H9 (cell line): ENCODE measurements around the gene PLPP7. TPM values are rescaled to one million over a fixed set of nuclear protein-coding genes. Genes with fewer than 3 reads are reported as not detected.
A peak's percentile ranks its signal among the peaks of the same experiment; 100 is the strongest.

ENCODE experiments used
- DNase-seq: peaks from one replicate; pipeline ENCODE4 v3.0.0-alpha.2; 2017
- H2AFZ ChIP-seq: one replicate; pipeline ENCODE4 v1.6.1; 2013; ENCODE audit warnings: mild to moderate bottlenecking, low read length, control low read depth, moderate library complexity
- H2AK5ac ChIP-seq: 2 replicates; pipeline ENCODE4 v1.6.1; 2013; ENCODE audit warnings: low read length, control low read depth, mixed read lengths; ENCODE audit not compliant: insufficient read length
- H2BK120ac ChIP-seq: one replicate; pipeline ENCODE4 v1.6.1; 2013; ENCODE audit warnings: low read depth, mild to moderate bottlenecking, low read length, control low read depth, inconsistent platforms; ENCODE audit not compliant: poor library complexity, severe bottlenecking
- H2BK12ac ChIP-seq: 2 replicates; pipeline ENCODE4 v1.6.1; 2013; ENCODE audit warnings: low read length, control low read depth, mixed read lengths, low read depth; ENCODE audit not compliant: insufficient read length
- H2BK15ac ChIP-seq: 2 replicates; pipeline ENCODE4 v1.6.1; 2013; ENCODE audit warnings: low read depth, low read length, control low read depth
- H2BK20ac ChIP-seq: one replicate; pipeline ENCODE4 v1.6.1; 2013; ENCODE audit warnings: low read depth, mild to moderate bottlenecking, low read length, control low read depth, inconsistent platforms; ENCODE audit not compliant: poor library complexity, severe bottlenecking
- H2BK5ac ChIP-seq: 2 replicates; pipeline ENCODE4 v1.6.1; 2013; ENCODE audit warnings: low read length, control low read depth, mixed read lengths; ENCODE audit not compliant: insufficient read length
- H3K14ac ChIP-seq: 2 replicates; pipeline ENCODE4 v1.6.1; 2013; ENCODE audit warnings: low read length, control low read depth; ENCODE audit not compliant: insufficient read depth
- H3K18ac ChIP-seq: 2 replicates; pipeline ENCODE4 v1.6.1; 2013; ENCODE audit warnings: low read depth, mild to moderate bottlenecking, mixed read lengths, low read length, control low read depth; ENCODE audit not compliant: insufficient read length
- H3K23ac ChIP-seq: 2 replicates; pipeline ENCODE4 v1.6.1; 2013; ENCODE audit warnings: low read length, control low read depth, mixed read lengths, low read depth; ENCODE audit not compliant: insufficient read length
- H3K23me2 ChIP-seq: 2 replicates; pipeline ENCODE4 v1.6.1; 2013; ENCODE audit warnings: low read depth, mild to moderate bottlenecking, mixed read lengths, low read length, control low read depth; ENCODE audit not compliant: insufficient read length, poor library complexity, severe bottlenecking
- H3K27ac ChIP-seq: 2 replicates; pipeline ENCODE4 v1.5.1; 2013; ENCODE audit warnings: low read length, control low read depth, mixed read lengths, low read depth; ENCODE audit not compliant: insufficient read length
- H3K27me3 ChIP-seq: 2 replicates; pipeline ENCODE4 v1.6.1; 2013; ENCODE audit warnings: low read length, control low read depth, inconsistent platforms; ENCODE audit not compliant: insufficient read depth
- H3K4ac ChIP-seq: 2 replicates; pipeline ENCODE4 v1.6.1; 2013; ENCODE audit warnings: low read depth, mild to moderate bottlenecking, control low read depth, inconsistent platforms, low read length, moderate library complexity
- H3K4me1 ChIP-seq: 2 replicates; pipeline ENCODE4 v1.6.1; 2013; ENCODE audit warnings: low read length, control low read depth, inconsistent platforms; ENCODE audit not compliant: insufficient read depth
- H3K4me2 ChIP-seq: 2 replicates; pipeline ENCODE4 v1.6.1; 2013; ENCODE audit warnings: low read length, control low read depth, mixed read lengths; ENCODE audit not compliant: insufficient read length, insufficient read depth
- H3K56ac ChIP-seq: 2 replicates; pipeline ENCODE4 v1.6.1; 2013; ENCODE audit warnings: low read depth, mild to moderate bottlenecking, mixed read lengths, low read length, control low read depth; ENCODE audit not compliant: insufficient read length
- H3K79me1 ChIP-seq: 2 replicates; pipeline ENCODE4 v1.6.1; 2013; ENCODE audit warnings: low read depth, mild to moderate bottlenecking, moderate library complexity, low read length, control low read depth, inconsistent platforms; ENCODE audit not compliant: insufficient read depth, poor library complexity, severe bottlenecking
- H3K79me2 ChIP-seq: 2 replicates; pipeline ENCODE4 v1.6.1; 2013; ENCODE audit warnings: low read length, control low read depth, inconsistent platforms; ENCODE audit not compliant: insufficient read depth
- H3K9ac ChIP-seq: 2 replicates; pipeline ENCODE4 v1.6.1; 2013; ENCODE audit warnings: low read length, control low read depth, mixed read lengths; ENCODE audit not compliant: insufficient read length; ENCODE audit errors: extremely low read depth
- H3K9me3 ChIP-seq: one replicate; pipeline ENCODE4 v1.6.1; 2013; ENCODE audit warnings: low read depth, low read length, inconsistent platforms; ENCODE audit not compliant: control insufficient read depth
- H3T11ph ChIP-seq: one replicate; pipeline ENCODE4 v1.6.1; 2013; ENCODE audit warnings: mild to moderate bottlenecking, low read length, control low read depth, inconsistent platforms
- H4K20me1 ChIP-seq: one replicate; pipeline ENCODE4 v1.6.1; 2013; ENCODE audit not compliant: control insufficient read depth, insufficient read length, insufficient read depth
- H4K5ac ChIP-seq: 2 replicates; pipeline ENCODE4 v1.6.1; 2013; ENCODE audit warnings: low read depth, mild to moderate bottlenecking, mixed read lengths, low read length, control low read depth; ENCODE audit not compliant: insufficient read length
- H4K8ac ChIP-seq: replicated peaks from 2 replicates; pipeline ENCODE4 v1.6.1; 2013; ENCODE audit warnings: low read length, control low read depth, mixed read lengths, low read depth; ENCODE audit not compliant: insufficient read length
- H4K91ac ChIP-seq: 2 replicates; pipeline ENCODE4 v1.6.1; 2013; ENCODE audit warnings: low read depth, mild to moderate bottlenecking, moderate library complexity, mixed read lengths, low read length, control low read depth; ENCODE audit not compliant: insufficient read length
- H3K27ac Mint-ChIP-seq, 3 experiments: 2 replicates in 2 of 3; 3 replicates in 1 of 3; pipeline ENCODE4 v1.8.0; 2020 to 2021; ENCODE audit warnings: mixed read lengths in 3 of 3, mild to moderate bottlenecking in 1 of 3, moderate library complexity in 1 of 3
- H3K27me3 Mint-ChIP-seq: 2 replicates; pipeline ENCODE4 v1.8.0; 2021; ENCODE audit warnings: low read depth, mild to moderate bottlenecking, moderate library complexity, mixed read lengths
- H3K36me3 Mint-ChIP-seq, 3 experiments: 2 replicates in 2 of 3; 3 replicates in 1 of 3; pipeline ENCODE4 v1.8.0; 2020 to 2021; ENCODE audit warnings: low read depth in 3 of 3, mixed read lengths in 3 of 3; ENCODE audit not compliant: insufficient read depth in 1 of 3
- H3K4me1 Mint-ChIP-seq, 2 experiments: 2 replicates each; pipeline ENCODE4 v1.8.0; 2020; ENCODE audit warnings: mixed read lengths in 2 of 2
- H3K4me3 Mint-ChIP-seq, 2 experiments: 2 replicates in 1 of 2; 3 replicates in 1 of 2; pipeline ENCODE4 v1.8.0; 2020 to 2021; ENCODE audit warnings: mild to moderate bottlenecking in 2 of 2, mixed read lengths in 2 of 2, moderate library complexity in 1 of 2
- H3K9me3 Mint-ChIP-seq, 2 experiments: 2 replicates in 1 of 2; 3 replicates in 1 of 2; pipeline ENCODE4 v1.8.0; 2020; ENCODE audit warnings: mild to moderate bottlenecking in 2 of 2, mixed read lengths in 2 of 2, moderate library complexity in 1 of 2
- WGBS: extraction: QIAGEN DNeasy Blood & Tissue Kit; methylation state at CpG from one replicate; pipeline ENCODE4 v1.1.7; 2013; ENCODE audit warnings: missing lambda C conversion rate, low lambda C conversion rate, mixed read lengths; ENCODE audit not compliant: insufficient read length; ENCODE audit errors: extremely low coverage; 5-methylcytosine and 5-hydroxymethylcytosine counted together
- total RNA-seq: library from RNA; stranded (reverse); gene quantifications from 2 replicates; pipeline ENCODE4 v1.2.1, GENCODE V29; 2021
- TF ChIP-seq, protein P1 (sequence below): fragments of 200-600 bp; sonication (generic); conservative IDR thresholded peaks from 3 replicates; pipeline ENCODE4 v1.8.0; 2021; ENCODE audit warnings: antibody characterized with exemption, mild to moderate bottlenecking

PLPP7 gene
- total RNA-seq, 1 experiment from 2014 or later: 1.9 TPM

DNA sequence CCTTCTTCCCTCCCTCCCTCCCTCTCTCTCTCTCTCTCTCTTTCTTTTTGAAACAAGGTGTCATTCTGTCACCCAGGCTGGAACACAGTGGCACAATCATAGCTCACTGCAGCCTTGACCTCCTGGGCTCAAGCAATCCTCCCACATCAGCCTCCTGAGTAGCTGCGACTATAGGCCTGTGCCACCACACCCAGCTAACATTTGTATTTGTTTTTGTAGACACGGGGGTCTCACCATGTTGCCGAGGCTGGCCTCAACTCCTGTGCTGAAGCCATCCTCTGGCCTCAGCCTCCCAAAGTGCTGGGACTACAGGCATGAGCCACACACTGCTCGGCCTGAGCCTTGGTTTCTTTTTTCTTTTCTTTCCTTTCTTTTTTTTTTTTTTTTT, 45.8 kb downstream of the PLPP7 start:
- Histone ChIP-seq H3T11ph (no peak overlapping the region), H4K8ac (no peak overlapping the region), H2AK5ac (no peak overlapping the region), H3K9ac (no peak overlapping the region), H3K56ac (no peak overlapping the region), H2BK20ac (no peak overlapping the region), H3K23ac (no peak overlapping the region), H4K5ac (no peak overlapping the region), H3K27ac (no peak overlapping the region), H2BK5ac (no peak overlapping the region), H3K4ac (no peak overlapping the region), H3K18ac (no peak overlapping the region), H3K23me2 (no peaks in the 10 kb centered on the region), H3K4me1 (no peaks in the 10 kb centered on the region; the same call in 1 of the 2 replicates), H2BK120ac (no peak overlapping the region), H4K20me1 (no peaks in the 10 kb centered on the region), H3K79me2 (no peaks in the 10 kb centered on the region), H3K27me3 (no peaks in the 10 kb centered on the region), H4K91ac (no peak overlapping the region), H2BK12ac (no peak overlapping the region), H3K79me1 (no peaks in the 10 kb centered on the region), H3K9me3 (no peaks in the 10 kb centered on the region), H2BK15ac (no peak overlapping the region), H3K4me2 (no peak overlapping the region), H3K14ac (no peak overlapping the region), H2AFZ (no peak overlapping the region)
- no peak overlapping the region; a peak in 1 of 5 replicates for H3K4me3 Mint-ChIP-seq
- WGBS: no CpG with 5 or more reads among the region's 4 CpGs
- TF ChIP-seq, protein P1, sequence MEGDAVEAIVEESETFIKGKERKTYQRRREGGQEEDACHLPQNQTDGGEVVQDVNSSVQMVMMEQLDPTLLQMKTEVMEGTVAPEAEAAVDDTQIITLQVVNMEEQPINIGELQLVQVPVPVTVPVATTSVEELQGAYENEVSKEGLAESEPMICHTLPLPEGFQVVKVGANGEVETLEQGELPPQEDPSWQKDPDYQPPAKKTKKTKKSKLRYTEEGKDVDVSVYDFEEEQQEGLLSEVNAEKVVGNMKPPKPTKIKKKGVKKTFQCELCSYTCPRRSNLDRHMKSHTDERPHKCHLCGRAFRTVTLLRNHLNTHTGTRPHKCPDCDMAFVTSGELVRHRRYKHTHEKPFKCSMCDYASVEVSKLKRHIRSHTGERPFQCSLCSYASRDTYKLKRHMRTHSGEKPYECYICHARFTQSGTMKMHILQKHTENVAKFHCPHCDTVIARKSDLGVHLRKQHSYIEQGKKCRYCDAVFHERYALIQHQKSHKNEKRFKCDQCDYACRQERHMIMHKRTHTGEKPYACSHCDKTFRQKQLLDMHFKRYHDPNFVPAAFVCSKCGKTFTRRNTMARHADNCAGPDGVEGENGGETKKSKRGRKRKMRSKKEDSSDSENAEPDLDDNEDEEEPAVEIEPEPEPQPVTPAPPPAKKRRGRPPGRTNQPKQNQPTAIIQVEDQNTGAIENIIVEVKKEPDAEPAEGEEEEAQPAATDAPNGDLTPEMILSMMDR: no peak
- peaks cover 1% of the 10 kb centered on the region; the same call in 1 of the 2 replicates for H3K27me3 Mint-ChIP-seq
- no peaks in the 10 kb centered on the region for H3K9me3 Mint-ChIP-seq
- H3K36me3 Mint-ChIP-seq: no peaks in the 10 kb centered on the region; a peak in 1 of 7 replicates
- H3K4me1 Mint-ChIP-seq: peaks cover 23 to 33% of the 10 kb centered on the region in 2 experiments
- DNase-seq: no peak
- H3K27ac Mint-ChIP-seq: peak overlapping the region in 2 of 3 experiments; percentile 59 to 67; a peak in 2 of 7 replicates
